HFF-Myc (cell line): ENCODE measurements around the gene GPD2.
"Not testable (repeated sequence)": the region's sequence is repeated elsewhere in the genome, so short reads cannot be mapped to it uniquely, and the experiment has no call there.

Experiments
- DNase-seq: peaks from one replicate; pipeline ENCODE4 v3.0.0-alpha.2; 2011; ENCODE audit warnings: low read depth; ENCODE audit errors: extremely low read depth
- H3K4me3 ChIP-seq: replicated peaks from 2 replicates; pipeline ENCODE4 v1.5.1; 2011; ENCODE audit warnings: low read depth, mild to moderate bottlenecking, control low read depth, low read length
- TF ChIP-seq, protein P1 (sequence below): IDR thresholded peaks from 2 replicates; pipeline ENCODE4 v1.5.1; 2012; ENCODE audit warnings: mild to moderate bottlenecking, low read depth, low read length, control low read depth; ENCODE audit errors: missing control alignments

Gene GPD2

DNA sequence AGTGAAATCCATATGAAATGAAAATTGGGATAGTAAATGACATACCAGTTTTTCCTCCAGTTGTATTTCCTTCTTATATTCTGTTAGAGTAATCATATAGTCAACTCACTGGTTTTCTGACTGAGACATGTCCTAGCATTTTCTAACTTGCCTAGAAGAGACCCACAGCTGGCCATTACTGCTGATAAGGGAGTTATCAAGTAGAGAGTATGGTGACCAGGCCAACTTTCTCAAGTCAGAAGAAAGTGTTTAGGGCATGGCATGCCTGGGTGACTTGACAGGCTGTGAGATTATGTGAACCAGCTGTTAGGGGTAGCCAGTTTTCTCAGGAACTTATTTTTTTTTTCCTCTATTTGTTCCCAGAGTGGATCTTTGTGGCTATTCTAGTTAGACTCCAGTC is 81.2 kb downstream of the GPD2 start:
- DNase-seq, result no peak
- H3K4me3 ChIP-seq, result no peak overlapping the region
- TF ChIP-seq, protein P1, sequence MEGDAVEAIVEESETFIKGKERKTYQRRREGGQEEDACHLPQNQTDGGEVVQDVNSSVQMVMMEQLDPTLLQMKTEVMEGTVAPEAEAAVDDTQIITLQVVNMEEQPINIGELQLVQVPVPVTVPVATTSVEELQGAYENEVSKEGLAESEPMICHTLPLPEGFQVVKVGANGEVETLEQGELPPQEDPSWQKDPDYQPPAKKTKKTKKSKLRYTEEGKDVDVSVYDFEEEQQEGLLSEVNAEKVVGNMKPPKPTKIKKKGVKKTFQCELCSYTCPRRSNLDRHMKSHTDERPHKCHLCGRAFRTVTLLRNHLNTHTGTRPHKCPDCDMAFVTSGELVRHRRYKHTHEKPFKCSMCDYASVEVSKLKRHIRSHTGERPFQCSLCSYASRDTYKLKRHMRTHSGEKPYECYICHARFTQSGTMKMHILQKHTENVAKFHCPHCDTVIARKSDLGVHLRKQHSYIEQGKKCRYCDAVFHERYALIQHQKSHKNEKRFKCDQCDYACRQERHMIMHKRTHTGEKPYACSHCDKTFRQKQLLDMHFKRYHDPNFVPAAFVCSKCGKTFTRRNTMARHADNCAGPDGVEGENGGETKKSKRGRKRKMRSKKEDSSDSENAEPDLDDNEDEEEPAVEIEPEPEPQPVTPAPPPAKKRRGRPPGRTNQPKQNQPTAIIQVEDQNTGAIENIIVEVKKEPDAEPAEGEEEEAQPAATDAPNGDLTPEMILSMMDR, result no peak

DNA sequence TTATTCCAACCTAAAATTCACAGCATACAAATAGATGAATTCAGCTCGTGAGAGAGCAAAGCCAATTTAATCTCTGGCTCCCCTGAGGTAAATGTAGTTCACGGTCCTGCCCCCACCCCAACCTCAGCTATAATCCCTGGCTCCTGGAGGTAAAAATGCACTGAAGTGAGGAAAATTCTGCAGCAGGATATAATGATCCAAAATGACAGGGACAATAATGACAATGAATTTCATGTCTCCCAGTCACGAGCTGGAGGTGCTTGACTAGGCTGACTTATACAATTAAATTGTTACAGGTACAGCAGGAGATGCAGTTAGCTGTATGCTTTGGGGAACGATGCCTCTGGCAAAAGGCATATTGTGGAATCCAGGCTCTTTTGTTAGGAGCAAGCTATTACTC is 82.0 kb downstream of the GPD2 start:
- TF ChIP-seq, protein P1, result no peak

DNA sequence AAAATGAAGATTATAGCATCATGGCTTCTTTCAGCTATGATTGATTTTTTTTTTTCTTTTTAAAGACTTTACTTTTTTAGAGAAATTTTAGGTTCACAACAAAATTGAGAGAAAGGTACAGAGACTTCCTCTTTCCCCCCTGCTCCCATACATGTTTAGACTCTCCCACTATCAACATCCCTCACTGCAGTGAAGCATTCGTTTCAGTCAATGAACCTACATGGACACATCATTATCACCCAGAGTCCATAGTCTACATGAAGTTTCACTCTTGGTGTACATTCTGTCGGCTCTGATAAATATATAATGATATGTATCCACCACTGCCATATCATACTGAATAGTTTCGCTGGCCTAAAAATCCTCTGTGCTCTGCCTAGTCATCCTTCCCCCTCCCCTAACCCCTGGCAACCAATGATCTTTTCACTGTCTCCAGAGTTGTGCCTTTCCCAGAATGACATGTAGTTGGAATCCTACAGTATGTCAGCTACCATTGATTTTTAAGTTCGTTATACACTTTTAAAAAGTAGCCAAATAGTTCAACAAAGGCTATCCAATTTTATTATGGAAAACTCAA is 86.8 kb downstream of the GPD2 start:
- TF ChIP-seq, protein P1, result no peak
- DNase-seq, result no peak
- no peak overlapping the region for H3K4me3 ChIP-seq

More for the DNA sequence above, 82.0 kb downstream of the GPD2 start:
- DNase-seq, result no peak
- no peak overlapping the region for H3K4me3 ChIP-seq

DNA sequence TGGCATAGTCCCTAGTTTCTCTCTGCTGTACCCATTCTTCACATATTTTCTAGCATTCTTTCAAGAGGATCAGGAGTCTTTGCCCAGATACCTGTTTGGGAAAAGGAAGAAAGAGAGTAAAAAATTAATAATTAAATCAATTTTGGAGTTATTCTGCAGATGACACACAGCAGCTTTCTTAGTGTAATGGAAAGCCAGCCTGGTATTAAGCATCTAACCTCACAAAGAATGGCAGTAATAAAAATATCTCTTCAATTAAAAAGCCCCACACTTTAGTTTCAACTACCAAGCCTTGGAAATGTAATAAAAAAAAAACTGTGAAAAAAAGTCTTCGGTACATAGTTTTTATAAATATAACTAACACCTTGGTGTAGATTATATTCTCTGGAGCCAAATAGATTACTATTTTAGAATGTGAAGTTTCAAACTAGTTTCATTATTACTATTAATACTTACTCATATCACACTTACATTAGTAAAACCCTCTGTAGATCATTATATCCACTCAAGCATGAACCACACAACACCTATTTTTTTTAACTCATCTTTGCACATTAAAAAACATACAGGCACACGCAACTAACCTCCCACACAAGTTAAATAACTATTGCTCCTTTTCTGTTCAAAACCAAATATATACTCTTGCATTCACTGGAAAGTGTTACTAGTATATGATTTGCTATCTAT is 90.9 kb downstream of the GPD2 start:
- TF ChIP-seq, protein P1, result no peak
- no peak for DNase-seq
- no peak overlapping the region for H3K4me3 ChIP-seq

DNA sequence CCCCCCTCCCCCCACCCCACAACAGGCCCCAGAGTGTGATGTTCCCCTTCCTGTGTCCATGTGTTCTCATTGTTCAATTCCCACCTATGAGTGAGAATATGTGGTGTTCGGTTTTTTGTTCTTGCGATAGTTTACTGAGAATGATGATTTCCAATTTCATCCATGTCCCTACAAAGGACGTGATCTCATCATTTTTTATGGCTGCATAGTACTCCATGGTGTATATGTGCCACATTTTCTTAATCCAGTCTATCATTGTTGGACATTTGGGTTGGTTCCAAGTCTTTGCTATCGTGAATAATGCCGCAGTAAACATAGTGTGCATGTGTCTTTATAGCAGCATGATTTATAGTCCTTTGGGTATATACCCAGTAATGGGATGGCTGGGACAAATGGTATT is 92.4 kb downstream of the GPD2 start:
- not testable (repeated sequence) for DNase-seq, H3K4me3 ChIP-seq

DNA sequence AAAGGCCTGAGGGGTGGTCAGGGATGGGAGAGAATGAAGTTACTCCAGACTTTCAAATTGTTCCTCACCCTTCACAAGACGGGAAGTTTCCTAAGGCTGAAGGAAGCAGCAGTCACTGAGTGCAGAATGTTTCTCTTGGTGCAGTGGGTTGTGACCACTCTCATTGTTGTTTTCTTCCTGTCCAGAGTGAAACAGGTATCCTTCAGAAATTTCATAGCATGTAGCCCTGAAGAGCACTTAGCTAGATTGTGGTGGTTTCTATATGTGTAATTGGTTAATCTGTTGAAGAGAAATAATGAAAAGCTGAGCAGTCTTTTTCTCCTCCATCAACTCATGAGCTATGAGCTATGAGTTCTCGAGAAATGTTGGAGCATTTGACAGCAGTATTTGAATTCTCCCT is 96.8 kb downstream of the GPD2 start:
- DNase-seq, result no peak

DNA sequence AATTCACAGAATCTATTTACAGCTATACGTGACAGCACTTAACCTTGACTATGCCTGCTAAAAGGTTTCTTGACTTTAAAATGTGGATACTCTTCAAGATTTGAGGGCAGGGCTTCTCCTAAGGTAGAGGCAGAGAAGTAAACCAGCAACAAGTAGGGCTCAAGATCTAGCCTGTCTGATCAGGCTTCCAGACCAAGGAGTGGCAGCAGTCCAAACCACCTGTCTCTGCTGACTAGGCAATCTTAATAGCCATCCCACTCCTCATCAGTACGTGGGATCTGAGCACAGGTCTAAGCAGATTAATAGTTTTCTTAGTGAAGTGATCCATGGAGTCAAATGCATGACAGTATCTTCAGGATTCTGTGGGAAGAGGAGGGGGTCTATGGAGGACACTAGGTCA is 100.4 kb downstream of the GPD2 start:
- no peak overlapping the region for H3K4me3 ChIP-seq
- no peak for DNase-seq
- TF ChIP-seq, protein P1, result no peak

More for the DNA sequence above, 96.8 kb downstream of the GPD2 start:
- TF ChIP-seq, protein P1, result no peak
- no peak overlapping the region for H3K4me3 ChIP-seq
